ENCODE measurements around the gene TRAPPC6A.

The TRAPPC6A gene

DNA sequence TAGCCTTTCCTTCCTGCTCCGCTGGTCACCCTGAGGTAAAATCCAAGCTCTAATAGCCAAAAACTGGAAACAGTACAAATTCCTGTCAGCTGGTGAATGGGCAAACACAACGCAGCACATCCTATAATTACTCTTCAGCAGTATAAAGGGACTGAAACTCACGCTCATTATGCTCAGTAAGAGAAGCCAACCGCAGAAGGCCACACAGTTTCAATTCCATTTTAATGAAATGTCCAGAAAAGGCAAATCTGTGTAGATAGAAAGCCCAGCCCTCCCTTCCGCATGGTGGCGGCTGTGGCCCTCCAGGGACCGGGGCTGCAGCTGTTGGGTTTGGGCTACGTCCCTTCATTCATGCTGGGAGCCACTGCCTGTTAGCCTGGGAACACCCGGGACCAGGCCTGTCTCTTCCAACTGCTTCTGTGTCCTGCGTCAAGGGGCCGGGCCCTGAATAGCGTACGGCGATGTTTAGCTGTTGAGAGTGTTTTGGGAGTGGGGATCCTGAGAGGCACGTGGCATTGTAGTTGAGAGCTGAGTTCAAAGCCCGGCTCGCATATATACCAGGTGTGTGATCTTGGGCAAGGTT, 40.8 kb downstream of the TRAPPC6A start:
- DNase-seq (ENCODE audit: low read depth): peak; percentile 83
- TF ChIP-seq, protein P1, sequence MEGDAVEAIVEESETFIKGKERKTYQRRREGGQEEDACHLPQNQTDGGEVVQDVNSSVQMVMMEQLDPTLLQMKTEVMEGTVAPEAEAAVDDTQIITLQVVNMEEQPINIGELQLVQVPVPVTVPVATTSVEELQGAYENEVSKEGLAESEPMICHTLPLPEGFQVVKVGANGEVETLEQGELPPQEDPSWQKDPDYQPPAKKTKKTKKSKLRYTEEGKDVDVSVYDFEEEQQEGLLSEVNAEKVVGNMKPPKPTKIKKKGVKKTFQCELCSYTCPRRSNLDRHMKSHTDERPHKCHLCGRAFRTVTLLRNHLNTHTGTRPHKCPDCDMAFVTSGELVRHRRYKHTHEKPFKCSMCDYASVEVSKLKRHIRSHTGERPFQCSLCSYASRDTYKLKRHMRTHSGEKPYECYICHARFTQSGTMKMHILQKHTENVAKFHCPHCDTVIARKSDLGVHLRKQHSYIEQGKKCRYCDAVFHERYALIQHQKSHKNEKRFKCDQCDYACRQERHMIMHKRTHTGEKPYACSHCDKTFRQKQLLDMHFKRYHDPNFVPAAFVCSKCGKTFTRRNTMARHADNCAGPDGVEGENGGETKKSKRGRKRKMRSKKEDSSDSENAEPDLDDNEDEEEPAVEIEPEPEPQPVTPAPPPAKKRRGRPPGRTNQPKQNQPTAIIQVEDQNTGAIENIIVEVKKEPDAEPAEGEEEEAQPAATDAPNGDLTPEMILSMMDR (IDR thresholded peaks at IDR 0.05; ENCODE audit: low read depth, low read length, missing control alignments): no peak
- peak overlapping the region; percentile 43 for H3K4me3 ChIP-seq (ENCODE audit: low read depth, low read length)

DNA sequence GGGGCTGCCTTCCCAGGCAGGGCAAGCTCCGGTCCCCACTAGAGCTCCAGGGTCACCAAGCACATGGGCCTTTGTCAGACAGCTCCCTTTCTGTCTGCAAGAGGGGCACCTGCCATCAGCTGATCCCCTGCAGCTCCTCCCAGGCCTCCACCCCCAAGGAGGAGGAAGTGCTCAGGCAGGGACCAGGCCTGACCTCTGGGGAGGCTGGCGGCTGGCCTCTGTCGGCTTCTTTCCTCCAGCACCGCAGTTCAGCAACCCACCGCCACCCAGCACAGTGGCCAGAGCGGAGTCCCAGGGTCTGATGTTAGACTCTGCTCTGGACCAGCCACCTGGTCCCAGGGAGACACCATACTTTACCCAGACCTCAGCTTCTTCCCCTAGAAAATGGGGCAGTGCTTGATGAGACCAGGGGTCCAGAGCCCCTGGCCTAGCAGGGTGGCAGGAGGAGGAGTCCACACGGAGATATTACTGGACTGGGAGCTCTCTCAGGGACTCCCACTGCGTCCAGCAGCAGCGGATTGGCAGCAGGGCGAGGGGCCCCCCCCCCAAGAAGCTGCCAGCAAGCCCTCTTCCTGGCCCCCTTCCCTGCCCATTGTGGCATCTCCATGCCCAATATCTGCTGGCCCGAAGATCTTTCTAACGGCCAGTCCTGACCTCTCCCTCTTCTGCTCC, 41.4 kb downstream of the TRAPPC6A start:
- peak overlapping the region; percentile 43 for H3K4me3 ChIP-seq (ENCODE audit: low read depth, low read length)
- TF ChIP-seq, protein P1 (IDR thresholded peaks at IDR 0.05; ENCODE audit: low read depth, low read length, missing control alignments): no peak
- peak; percentile 36 for DNase-seq (ENCODE audit: low read depth)

DNA sequence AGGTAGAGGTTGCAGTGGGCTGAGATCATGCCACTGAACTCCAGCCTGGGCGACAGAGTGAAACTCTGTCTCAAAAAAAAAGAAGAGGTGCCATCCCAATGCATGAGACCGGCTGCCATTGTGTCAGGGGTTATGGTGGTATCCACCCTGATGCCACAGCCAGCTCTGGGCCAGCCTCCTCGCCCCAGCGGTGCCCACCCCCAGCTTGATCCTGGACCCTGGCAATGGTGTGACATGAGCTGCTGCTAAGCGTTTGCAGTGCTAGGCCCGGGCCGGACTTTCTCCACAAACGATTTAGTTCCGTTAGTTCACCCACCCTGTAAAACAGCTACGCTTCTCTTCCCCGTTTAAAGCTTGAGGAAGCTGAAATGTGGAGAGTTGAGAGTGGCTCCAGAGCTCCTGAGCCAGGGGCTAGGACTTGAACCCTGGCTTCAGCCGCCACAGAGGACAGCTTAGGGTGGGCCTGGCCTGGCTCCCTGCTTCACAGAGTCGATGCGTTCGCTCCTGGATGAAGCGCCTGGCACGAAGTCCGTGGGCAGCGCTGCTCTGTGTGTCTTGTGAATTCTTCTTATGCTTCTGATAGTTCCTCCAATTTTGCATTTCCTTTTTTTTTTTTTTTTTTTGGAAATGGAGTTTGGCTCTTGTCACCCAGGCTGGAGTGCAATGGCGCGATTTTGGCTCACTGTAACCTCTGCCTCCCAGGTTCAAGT, 42.7 kb downstream of the TRAPPC6A start:
- TF ChIP-seq, protein P1 (IDR thresholded peaks at IDR 0.05; ENCODE audit: low read depth, low read length, missing control alignments): no peak
- DNase-seq (ENCODE audit: low read depth): no peak
- no peak overlapping the region for H3K4me3 ChIP-seq (ENCODE audit: low read depth, low read length)

DNA sequence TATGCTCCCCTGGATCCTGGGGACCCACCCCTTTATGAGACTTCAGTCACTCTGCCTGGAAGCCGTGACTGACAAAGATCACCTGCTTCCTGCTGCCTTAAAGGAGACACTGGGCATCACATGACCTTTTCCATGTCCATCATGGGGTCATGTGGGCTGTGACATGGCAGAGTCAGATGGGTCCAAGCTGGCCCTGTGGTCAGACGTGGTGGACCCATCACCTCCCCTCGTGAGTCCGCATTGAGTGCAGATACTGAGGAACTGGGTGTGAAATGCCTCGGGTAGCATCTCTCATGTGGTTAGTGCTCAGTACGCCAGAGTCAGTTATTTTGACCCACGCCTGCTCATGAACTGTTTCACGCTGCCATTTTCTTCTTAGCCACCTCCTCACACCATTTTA, 44.4 kb downstream of the TRAPPC6A start:
- no peak overlapping the region for H3K4me3 ChIP-seq (ENCODE audit: low read depth, low read length)
- TF ChIP-seq, protein P1 (IDR thresholded peaks at IDR 0.05; ENCODE audit: low read depth, low read length, missing control alignments): no peak
- no peak for DNase-seq (ENCODE audit: low read depth)

DNA sequence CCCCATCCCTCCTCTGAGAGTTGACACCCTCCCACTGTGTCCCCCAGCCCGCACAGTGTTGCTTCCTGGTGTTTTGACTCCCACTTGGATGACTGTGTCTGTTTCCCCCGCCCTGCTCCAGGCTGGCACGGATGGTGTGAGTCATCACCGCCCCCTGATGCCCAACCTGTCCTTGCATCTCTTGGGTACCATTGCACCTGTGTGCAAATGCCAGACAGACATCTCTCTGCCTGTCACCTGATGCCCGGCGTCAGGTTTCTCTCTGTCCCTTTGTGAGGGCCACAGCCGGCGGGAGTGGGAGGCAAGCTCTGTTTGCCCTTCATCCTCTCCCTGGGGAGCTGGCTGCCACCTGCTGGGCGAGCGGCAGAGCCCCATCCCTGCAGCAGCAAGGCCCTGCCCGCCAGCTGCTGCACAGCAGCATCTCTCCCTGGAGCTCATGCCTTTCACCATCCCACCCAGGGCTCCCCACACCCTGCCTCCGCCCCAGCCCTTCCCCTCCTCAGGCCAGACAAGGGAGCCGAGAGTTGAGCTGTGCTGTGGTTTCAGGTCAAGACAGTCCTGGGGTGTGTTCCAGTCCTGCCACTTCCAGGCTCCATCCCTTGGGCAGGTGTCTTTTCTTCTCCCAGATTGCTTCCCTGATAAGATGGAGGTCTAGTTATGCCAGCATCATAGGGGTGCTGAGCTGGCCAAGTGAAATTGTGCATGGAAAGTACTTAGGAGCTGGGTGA, 47.0 kb downstream of the TRAPPC6A start:
- no peak for DNase-seq (ENCODE audit: low read depth)
- TF ChIP-seq, protein P1 (IDR thresholded peaks at IDR 0.05; ENCODE audit: low read depth, low read length, missing control alignments): peak; percentile 58
- no peak overlapping the region for H3K4me3 ChIP-seq (ENCODE audit: low read depth, low read length)

DNA sequence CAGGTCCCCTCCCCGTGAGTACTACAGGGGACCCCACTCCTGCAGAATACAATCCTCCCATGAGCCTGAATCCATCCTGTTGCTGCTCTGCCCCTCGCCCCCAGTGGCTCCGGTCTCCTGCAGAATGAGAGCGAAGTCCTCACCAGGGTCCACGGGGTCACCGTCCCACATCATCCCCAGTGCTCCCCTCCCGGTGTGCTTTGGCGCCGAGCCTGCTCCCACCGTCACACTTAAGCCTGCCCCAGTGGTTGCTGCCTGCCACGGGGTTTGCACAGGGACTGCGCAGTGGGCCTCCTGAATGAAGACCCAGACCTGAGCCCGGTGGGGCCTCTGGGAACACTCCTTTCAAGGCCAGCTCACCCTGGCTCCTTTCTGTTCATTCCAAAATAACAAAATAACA, 47.8 kb downstream of the TRAPPC6A start:
- no peak for DNase-seq (ENCODE audit: low read depth)
- no peak overlapping the region for H3K4me3 ChIP-seq (ENCODE audit: low read depth, low read length)
- TF ChIP-seq, protein P1 (IDR thresholded peaks at IDR 0.05; ENCODE audit: low read depth, low read length, missing control alignments): no peak
